SJSA1 (cell line): ENCODE data around the gene TMEM200C. TPM values are rescaled to one million over a fixed set of nuclear protein-coding genes. Genes with fewer than 3 reads are reported as not detected.

Experiments
- DNase-seq, 2 experiments: peaks; one replicate each; pipeline ENCODE4 v3.0.0-alpha.2; 2015 to 2020; ENCODE audit warnings: low spot score in 2 of 2, low read depth in 1 of 2
- H3K27ac ChIP-seq: fragments of 250-450 bp; sonication (Bioruptor Pico); 2 replicates; pipeline ENCODE4 v1.5.1; 2020; ENCODE audit warnings: mild to moderate bottlenecking, moderate library complexity
- H3K27me3 ChIP-seq: fragments of 250-450 bp; sonication (Bioruptor Pico); replicated peaks from 2 replicates; pipeline ENCODE4 v1.5.1; 2020; ENCODE audit warnings: mild to moderate bottlenecking, moderate library complexity
- H3K36me3 ChIP-seq: fragments of 250-450 bp; sonication (Bioruptor Pico); 2 replicates; pipeline ENCODE4 v1.5.1; 2020; ENCODE audit warnings: mild to moderate bottlenecking
- H3K4me1 ChIP-seq: fragments of 250-450 bp; sonication (Bioruptor Pico); replicated peaks from 2 replicates; pipeline ENCODE4 v1.6.1; 2021; ENCODE audit warnings: mild to moderate bottlenecking
- H3K4me3 ChIP-seq: fragments of 250-450 bp; sonication (Bioruptor Pico); 2 replicates; pipeline ENCODE4 v1.5.1; 2020; ENCODE audit warnings: mild to moderate bottlenecking
- H3K9me3 ChIP-seq: fragments of 250-450 bp; sonication (Bioruptor Pico); replicated peaks from 2 replicates; pipeline ENCODE4 v1.5.1; 2020; ENCODE audit warnings: mild to moderate bottlenecking
- total RNA-seq: library from RNA; depleted of rRNA; stranded (reverse); fragments of >200 nt; shearing (Covaris generic); gene quantifications from 2 replicates; pipeline ENCODE4 v1.2.3, GENCODE V29; 2014; rRNA removed

TMEM200C gene
- 3.9 and 8.1 TPM in 2 replicates for total RNA-seq

- Histone ChIP-seq H3K27ac (peak within 1 kb of the TSS; percentile 64), H3K9me3 (no peaks in the 10 kb centered on the region), H3K4me1 (peaks cover 48% of the 10 kb centered on the region), H3K4me3 (peak within 1 kb of the TSS; percentile 72), H3K27me3 (peaks cover 24% of the 10 kb centered on the region), H3K36me3 (peaks cover 11% of the 10 kb centered on the region; the same call in 1 of the 2 replicates)
- DNase-seq = peak in 1 of 2 experiments; percentile 63
Measured at GRCh38 chr18:5895299-5895875, at the start of gene TMEM200C. TMEM200C (minus strand) TSS chr18:5895522; CDS start chr18:5892063, 3,459 bp downstream.

- H3K27ac ChIP-seq = no peak overlapping the region
- no peak overlapping the region for H3K4me3 ChIP-seq
- H3K9me3 ChIP-seq = no peaks in the 10 kb centered on the region
- 0 out of 2 replicates have a peak, but pooled peaks cover 10% of the 10 kb centered on the region for H3K27me3 ChIP-seq
- H3K36me3 ChIP-seq = no peaks in the 10 kb centered on the region
- DNase-seq = no peak
- peaks cover 5% of the 10 kb centered on the region for H3K4me1 ChIP-seq
Measured at GRCh38 chr18:5944448-5944847, 49.1 kb upstream of the TMEM200C start.

- 0 out of 2 replicates have a peak, but pooled peaks cover 6% of the 10 kb centered on the region for H3K27me3 ChIP-seq
- H3K4me1 ChIP-seq = peaks cover 5% of the 10 kb centered on the region
- H3K4me3 ChIP-seq = no peak overlapping the region
- H3K9me3 ChIP-seq = no peaks in the 10 kb centered on the region
- H3K27ac ChIP-seq = no peak overlapping the region
- no peaks in the 10 kb centered on the region for H3K36me3 ChIP-seq
- no peak for DNase-seq
Measured at GRCh38 chr18:5943514-5943913, 48.2 kb upstream of the TMEM200C start.

- Histone ChIP-seq H3K27me3 (0 out of 2 replicates have a peak, but pooled peaks cover 2% of the 10 kb centered on the region), H3K4me3 (no peak overlapping the region), H3K9me3 (no peaks in the 10 kb centered on the region), H3K4me1 (peaks cover 5% of the 10 kb centered on the region), H3K36me3 (no peaks in the 10 kb centered on the region), H3K27ac (no peak overlapping the region)
- no peak for DNase-seq
Measured at GRCh38 chr18:5942591-5942990, 47.3 kb upstream of the TMEM200C start.

GRCh38 chr18:5941890-5942289 lies 46.6 kb upstream of the TMEM200C start:
- H3K27ac ChIP-seq = no peak overlapping the region

GRCh38 chr18:5939801-5940667 lies 44.7 kb upstream of the TMEM200C start:
- H3K9me3 ChIP-seq = no peaks in the 10 kb centered on the region
- peaks cover 5% of the 10 kb centered on the region for H3K4me1 ChIP-seq
- H3K27ac ChIP-seq = no peak overlapping the region
- H3K36me3 ChIP-seq = no peaks in the 10 kb centered on the region
- no peak overlapping the region for H3K4me3 ChIP-seq
- DNase-seq = no peak
- H3K27me3 ChIP-seq = no peaks in the 10 kb centered on the region

More at GRCh38 chr18:5941890-5942289, 46.6 kb upstream of the TMEM200C start:
- no peaks in the 10 kb centered on the region for H3K36me3 ChIP-seq
- no peaks in the 10 kb centered on the region for H3K27me3 ChIP-seq
- no peaks in the 10 kb centered on the region for H3K9me3 ChIP-seq
- H3K4me1 ChIP-seq = peaks cover 5% of the 10 kb centered on the region
- DNase-seq = no peak
- no peak overlapping the region for H3K4me3 ChIP-seq

- DNase-seq = no peak
- Histone ChIP-seq H3K27ac (no peak overlapping the region), H3K4me1 (no peaks in the 10 kb centered on the region), H3K4me3 (no peak overlapping the region), H3K27me3 (no peaks in the 10 kb centered on the region), H3K9me3 (no peaks in the 10 kb centered on the region), H3K36me3 (no peaks in the 10 kb centered on the region)
Measured at GRCh38 chr18:5937795-5938194, 42.5 kb upstream of the TMEM200C start.

GRCh38 chr18:5937121-5937520 lies 41.8 kb upstream of the TMEM200C start:
- H3K27ac ChIP-seq = no peak overlapping the region
- H3K4me3 ChIP-seq = no peak overlapping the region
- H3K27me3 ChIP-seq = no peaks in the 10 kb centered on the region
- H3K36me3 ChIP-seq = no peaks in the 10 kb centered on the region
- H3K4me1 ChIP-seq = no peaks in the 10 kb centered on the region
- no peak for DNase-seq
- H3K9me3 ChIP-seq = no peaks in the 10 kb centered on the region

GRCh38 chr18:5930789-5931188 lies 35.5 kb upstream of the TMEM200C start:
- Histone ChIP-seq H3K4me1 (no peaks in the 10 kb centered on the region), H3K9me3 (no peaks in the 10 kb centered on the region), H3K27ac (no peak overlapping the region), H3K36me3 (no peaks in the 10 kb centered on the region), H3K4me3 (no peak overlapping the region), H3K27me3 (no peaks in the 10 kb centered on the region)
- DNase-seq = no peak

GRCh38 chr18:5918205-5918858 lies 23.0 kb upstream of the TMEM200C start:
- no peaks in the 10 kb centered on the region; the same call in 1 of the 2 replicates for H3K27me3 ChIP-seq
- H3K27ac ChIP-seq = no peak overlapping the region
- no peaks in the 10 kb centered on the region for H3K36me3 ChIP-seq
- no peaks in the 10 kb centered on the region for H3K4me1 ChIP-seq
- H3K9me3 ChIP-seq = no peaks in the 10 kb centered on the region
- H3K4me3 ChIP-seq = no peak overlapping the region
- no peak for DNase-seq

- H3K27me3 ChIP-seq = no peaks in the 10 kb centered on the region
- no peaks in the 10 kb centered on the region for H3K4me1 ChIP-seq
- H3K36me3 ChIP-seq = no peaks in the 10 kb centered on the region
- no peak overlapping the region for H3K27ac ChIP-seq
- no peaks in the 10 kb centered on the region for H3K9me3 ChIP-seq
- DNase-seq = no peak
- no peak overlapping the region for H3K4me3 ChIP-seq
Measured at GRCh38 chr18:5914951-5915350, 19.6 kb upstream of the TMEM200C start.

- Histone ChIP-seq H3K36me3 (no peaks in the 10 kb centered on the region), H3K27ac (no peak overlapping the region), H3K27me3 (no peaks in the 10 kb centered on the region), H3K9me3 (no peaks in the 10 kb centered on the region), H3K4me3 (no peak overlapping the region), H3K4me1 (no peaks in the 10 kb centered on the region; the same call in 1 of the 2 replicates)
- no peak for DNase-seq
Measured at GRCh38 chr18:5914016-5914415, 18.7 kb upstream of the TMEM200C start.

GRCh38 chr18:5912566-5912965 lies 17.2 kb upstream of the TMEM200C start:
- no peaks in the 10 kb centered on the region; the same call in 1 of the 2 replicates for H3K4me1 ChIP-seq
- no peak overlapping the region for H3K4me3 ChIP-seq
- no peaks in the 10 kb centered on the region for H3K36me3 ChIP-seq
- no peak overlapping the region for H3K27ac ChIP-seq
- no peak for DNase-seq
- no peaks in the 10 kb centered on the region for H3K9me3 ChIP-seq
- no peaks in the 10 kb centered on the region for H3K27me3 ChIP-seq

- Histone ChIP-seq H3K4me1 (no peaks in the 10 kb centered on the region; the same call in 1 of the 2 replicates), H3K4me3 (no peak overlapping the region), H3K9me3 (no peaks in the 10 kb centered on the region), H3K27ac (no peak overlapping the region), H3K36me3 (no peaks in the 10 kb centered on the region), H3K27me3 (no peaks in the 10 kb centered on the region)
- DNase-seq = no peak
Measured at GRCh38 chr18:5909125-5909524, 13.8 kb upstream of the TMEM200C start.
